Natural killer cell treated with Interleukin-12 subunit alpha and Interleukin-12 subunit beta and Interleukin-15 and Interleukin-18, amount 100 ng/mL, for 72 hours (primary cell): ENCODE data around the gene UBE2V1. TPM values are rescaled to one million over a fixed set of nuclear protein-coding genes. Genes with fewer than 3 reads are reported as not detected.
A peak's percentile ranks its signal among the peaks of the same experiment; 100 is the strongest.
"Not testable (repeated sequence)": the region's sequence is repeated elsewhere in the genome, so short reads cannot be mapped to it uniquely, and the experiment has no call there.

Experiments used
- ATAC-seq, 2 donors: fragments of 150-1000 bp; cut with Tn5 transposase in 1 of 2; sonication (Bioruptor Pico), chemical (Tn5 transposase) in 1 of 2; 2 replicates each; pipeline ENCODE4 v1.10.0; 2021
- DNase-seq: peaks from one replicate; pipeline ENCODE4 v3.0.0; 2022; ENCODE audit warnings: low spot score
- H3K27ac Mint-ChIP-seq, 2 donors: 1 replicate in 1 of 2; 2 replicates in 1 of 2; pipeline ENCODE4 v1.8.0; 2022; ENCODE audit warnings: mixed read lengths in 2 of 2, mild to moderate bottlenecking in 1 of 2, moderate library complexity in 1 of 2
- H3K27me3 Mint-ChIP-seq, 2 donors: 1 replicate in 1 of 2; 2 replicates in 1 of 2; pipeline ENCODE4 v1.8.0; 2022; ENCODE audit warnings: mixed read lengths in 2 of 2
- H3K36me3 Mint-ChIP-seq: one replicate; pipeline ENCODE4 v1.8.0; 2022; ENCODE audit warnings: mixed read lengths
- H3K4me1 Mint-ChIP-seq, 2 donors: 1 replicate in 1 of 2; 2 replicates in 1 of 2; pipeline ENCODE4 v1.8.0; 2022; ENCODE audit warnings: low read depth in 2 of 2, mixed read lengths in 2 of 2, mild to moderate bottlenecking in 1 of 2
- H3K4me3 Mint-ChIP-seq: one replicate; pipeline ENCODE4 v1.8.0; 2022; ENCODE audit warnings: mixed read lengths
- H3K9me3 Mint-ChIP-seq: 2 replicates; pipeline ENCODE4 v1.8.0; 2022; ENCODE audit warnings: mixed read lengths
- total RNA-seq, 2 donors: library from RNA; stranded (reverse); gene quantifications; one replicate each; pipeline ENCODE4 v1.2.3, GENCODE V29; 2022

Gene UBE2V1
- total RNA-seq, 2 donors from 2014 or later = 198 to 240 TPM

DNA sequence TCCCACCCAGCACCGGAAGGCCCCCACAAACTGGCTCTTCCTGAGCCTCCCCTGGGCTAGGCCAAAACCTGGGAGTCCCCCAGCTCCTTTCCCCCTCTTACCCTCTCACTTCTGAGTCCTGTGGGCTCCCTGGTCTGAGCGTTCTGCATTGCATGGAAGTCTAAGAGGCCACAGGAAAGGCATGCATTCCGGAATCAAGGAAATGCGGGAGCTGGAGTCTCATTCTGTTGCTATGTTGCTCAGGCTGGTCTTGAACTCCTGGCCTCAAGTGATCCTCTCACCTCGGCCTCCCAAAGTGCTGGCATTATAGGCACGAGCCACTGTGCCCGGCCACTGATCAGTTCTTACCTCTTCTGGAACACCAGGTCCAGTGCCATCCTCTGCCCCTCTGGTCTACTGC, 45.9 kb downstream of the UBE2V1 start:
- H3K27ac Mint-ChIP-seq = no peak overlapping the region
- DNase-seq (no peak), ATAC-seq (no peak)
- peaks cover 0 to 4% of the 10 kb centered on the region in 2 donors for H3K27me3 Mint-ChIP-seq
- H3K36me3 Mint-ChIP-seq = no peaks in the 10 kb centered on the region
- H3K9me3 Mint-ChIP-seq = no peaks in the 10 kb centered on the region
- no peak overlapping the region for H3K4me3 Mint-ChIP-seq
- peaks cover 4 to 6% of the 10 kb centered on the region in 2 donors for H3K4me1 Mint-ChIP-seq

GRCh38 chr20:50066161-50066834, 46.7 kb downstream of the UBE2V1 start:
- H3K4me1 Mint-ChIP-seq = peaks cover 1 to 2% of the 10 kb centered on the region in 2 donors
- no peak overlapping the region for H3K27ac Mint-ChIP-seq
- ATAC-seq = no peak
- DNase-seq = no peak
- H3K9me3 Mint-ChIP-seq = no peaks in the 10 kb centered on the region
- no peak overlapping the region for H3K4me3 Mint-ChIP-seq
- peaks cover 0 to 4% of the 10 kb centered on the region in 2 donors for H3K27me3 Mint-ChIP-seq
- H3K36me3 Mint-ChIP-seq = no peaks in the 10 kb centered on the region

DNA sequence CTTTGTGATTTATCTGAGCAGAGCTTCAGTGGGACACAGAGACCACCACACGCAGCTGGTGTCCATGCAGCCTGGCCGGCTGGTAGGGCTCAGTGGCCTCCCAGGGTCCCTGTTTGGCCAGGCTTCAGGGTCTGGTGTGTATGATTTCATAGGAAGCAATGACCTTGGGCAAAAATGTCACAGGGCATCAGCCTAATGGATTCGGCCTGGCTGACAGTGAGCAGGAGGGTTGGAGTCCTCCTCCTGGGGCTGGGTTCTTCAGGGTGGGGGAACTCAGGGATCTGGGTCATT, 47.7 kb downstream of the UBE2V1 start:
- ATAC-seq = no peak
- Mint-ChIP-seq H3K27ac (no peak overlapping the region), H3K9me3 (no peaks in the 10 kb centered on the region), H3K4me3 (no peak overlapping the region), H3K4me1 (no peaks in the 10 kb centered on the region), H3K36me3 (no peaks in the 10 kb centered on the region), H3K27me3 (peaks cover 0 to 4% of the 10 kb centered on the region in 2 donors)
- no peak for DNase-seq

- not testable (repeated sequence) for H3K9me3 Mint-ChIP-seq, H3K4me1 Mint-ChIP-seq, H3K27ac Mint-ChIP-seq, DNase-seq, H3K27me3 Mint-ChIP-seq, H3K4me3 Mint-ChIP-seq, H3K36me3 Mint-ChIP-seq, ATAC-seq
These were observed 49.2 kb downstream of the UBE2V1 start for GRCh38 chr20:50063763-50064162.

GRCh38 chr20:50062006-50062838, 50.7 kb downstream of the UBE2V1 start:
- H3K27ac Mint-ChIP-seq = no peak overlapping the region
- no peaks in the 10 kb centered on the region for H3K36me3 Mint-ChIP-seq
- DNase-seq = no peak
- no peaks in the 10 kb centered on the region for H3K4me1 Mint-ChIP-seq
- no peaks in the 10 kb centered on the region for H3K9me3 Mint-ChIP-seq
- peaks cover 0 to 2% of the 10 kb centered on the region in 2 donors for H3K27me3 Mint-ChIP-seq
- no peak overlapping the region for H3K4me3 Mint-ChIP-seq
- ATAC-seq = no peak

GRCh38 chr20:50061151-50062005, 51.6 kb downstream of the UBE2V1 start:
- no peak overlapping the region for H3K4me3 Mint-ChIP-seq
- no peak for ATAC-seq
- no peaks in the 10 kb centered on the region for H3K9me3 Mint-ChIP-seq
- no peaks in the 10 kb centered on the region for H3K4me1 Mint-ChIP-seq
- peaks cover 0 to 2% of the 10 kb centered on the region in 2 donors for H3K27me3 Mint-ChIP-seq
- no peaks in the 10 kb centered on the region for H3K36me3 Mint-ChIP-seq
- H3K27ac Mint-ChIP-seq = no peak overlapping the region
- DNase-seq = no peak

DNA sequence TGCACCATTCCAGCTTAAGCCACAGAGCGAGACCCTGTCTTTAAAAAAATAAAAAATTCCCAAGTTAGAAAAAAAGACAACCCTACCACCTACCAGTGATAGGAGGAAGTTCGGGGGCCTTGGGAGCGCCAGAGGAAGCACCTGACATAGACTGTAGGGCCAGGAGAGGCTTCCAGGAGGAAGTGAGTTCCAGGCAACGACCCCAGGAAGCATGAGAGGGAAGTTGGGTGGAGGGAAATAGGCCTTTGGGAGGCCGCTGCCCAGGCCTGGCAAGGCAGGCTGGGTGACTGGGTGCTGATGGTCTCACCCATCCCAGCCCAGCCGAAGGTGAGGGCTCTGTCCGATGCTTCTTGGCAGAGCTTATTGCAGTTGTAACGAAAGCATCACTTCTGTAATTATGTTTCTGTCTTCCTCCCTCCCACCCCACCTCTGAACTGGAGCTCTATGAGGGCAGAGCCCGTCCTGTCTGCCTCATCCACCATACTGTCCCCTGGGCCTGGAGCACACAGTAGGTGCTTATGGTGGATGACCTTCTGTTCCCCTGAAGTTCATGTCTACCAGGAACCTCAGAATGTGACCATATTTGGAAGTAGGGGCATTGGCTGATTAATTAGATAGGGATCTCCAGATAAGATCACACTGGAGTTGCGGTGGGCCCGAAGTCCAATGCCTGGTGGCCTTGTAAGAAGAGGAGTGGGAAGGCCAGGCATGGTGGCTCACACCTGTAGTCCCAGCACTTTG, 54.1 kb downstream of the UBE2V1 start:
- H3K4me1 Mint-ChIP-seq = no peaks in the 10 kb centered on the region
- no peak overlapping the region for H3K4me3 Mint-ChIP-seq
- H3K27me3 Mint-ChIP-seq = peaks cover 0 to 2% of the 10 kb centered on the region in 2 donors
- no peak overlapping the region for H3K27ac Mint-ChIP-seq
- ATAC-seq (no peak), DNase-seq (no peak)
- no peaks in the 10 kb centered on the region for H3K36me3 Mint-ChIP-seq
- no peaks in the 10 kb centered on the region for H3K9me3 Mint-ChIP-seq

- Mint-ChIP-seq H3K4me1 (no peaks in the 10 kb centered on the region), H3K27ac (no peak overlapping the region), H3K27me3 (peaks cover 0 to 2% of the 10 kb centered on the region in 2 donors), H3K9me3 (no peaks in the 10 kb centered on the region), H3K36me3 (no peaks in the 10 kb centered on the region), H3K4me3 (no peak overlapping the region)
- DNase-seq (no peak), ATAC-seq (no peak)
These were observed 55.3 kb downstream of the UBE2V1 start for GRCh38 chr20:50057714-50058053.

DNA sequence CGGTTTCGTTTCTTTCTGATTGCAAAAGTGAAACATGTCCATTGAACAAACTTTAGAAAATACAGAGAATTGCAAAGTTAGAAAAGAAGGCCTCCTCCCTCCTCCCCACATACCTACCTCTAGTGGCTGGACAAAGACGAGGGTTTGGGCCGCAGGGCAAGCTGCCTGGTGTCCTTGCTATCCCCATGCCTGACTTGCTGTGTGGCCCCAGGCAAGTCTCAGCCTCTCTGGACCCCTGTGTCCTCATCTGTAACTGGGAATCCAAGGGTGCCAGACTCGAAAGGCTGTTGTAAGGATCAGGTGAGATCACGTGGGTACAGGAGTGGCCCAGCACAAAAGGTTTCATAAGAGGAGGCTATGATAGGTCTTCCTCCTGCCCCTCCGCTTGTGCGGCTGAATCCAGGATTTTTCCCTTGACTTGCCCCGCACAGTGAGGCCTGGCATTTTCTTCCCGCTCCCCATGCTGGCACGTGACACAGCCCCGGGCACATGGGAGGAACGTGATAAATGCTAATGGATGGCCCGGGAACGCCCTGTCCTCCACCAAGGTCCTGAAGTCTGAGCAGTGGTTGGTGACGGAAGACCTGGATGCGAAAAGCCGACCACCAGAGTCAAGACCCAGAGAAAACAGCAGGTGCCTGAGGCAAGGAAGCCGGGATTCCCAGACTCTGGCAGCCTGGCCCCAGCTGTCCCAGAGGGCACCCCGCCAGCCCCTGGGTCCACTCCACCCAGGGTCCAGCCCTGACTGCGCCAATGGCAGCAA, 55.8 kb downstream of the UBE2V1 start:
- Mint-ChIP-seq H3K27me3 (peaks cover 0 to 2% of the 10 kb centered on the region in 2 donors), H3K9me3 (no peaks in the 10 kb centered on the region), H3K36me3 (no peaks in the 10 kb centered on the region), H3K27ac (no peak overlapping the region), H3K4me1 (peaks cover 0 to 3% of the 10 kb centered on the region in 2 donors), H3K4me3 (no peak overlapping the region)
- ATAC-seq (peak in 1 of 2 donors; percentile 25), DNase-seq (no peak)

- no peaks in the 10 kb centered on the region for H3K36me3 Mint-ChIP-seq
- no peak for ATAC-seq
- H3K27ac Mint-ChIP-seq = no peak overlapping the region
These were observed 56.5 kb downstream of the UBE2V1 start for GRCh38 chr20:50056408-50056926.

GRCh38 chr20:50055524-50056083, 57.3 kb downstream of the UBE2V1 start:
- Mint-ChIP-seq H3K4me3 (no peak overlapping the region), H3K9me3 (no peaks in the 10 kb centered on the region), H3K36me3 (no peaks in the 10 kb centered on the region), H3K4me1 (peaks cover 0 to 3% of the 10 kb centered on the region in 2 donors), H3K27ac (no peak overlapping the region), H3K27me3 (peaks cover 0 to 2% of the 10 kb centered on the region in 2 donors)
- no peak for ATAC-seq
- DNase-seq = no peak

More at GRCh38 chr20:50056408-50056926, 56.5 kb downstream of the UBE2V1 start:
- H3K4me3 Mint-ChIP-seq = no peak overlapping the region
- no peak for DNase-seq
- H3K27me3 Mint-ChIP-seq = peaks cover 0 to 2% of the 10 kb centered on the region in 2 donors
- H3K9me3 Mint-ChIP-seq = no peaks in the 10 kb centered on the region
- peaks cover 0 to 3% of the 10 kb centered on the region in 2 donors for H3K4me1 Mint-ChIP-seq

DNA sequence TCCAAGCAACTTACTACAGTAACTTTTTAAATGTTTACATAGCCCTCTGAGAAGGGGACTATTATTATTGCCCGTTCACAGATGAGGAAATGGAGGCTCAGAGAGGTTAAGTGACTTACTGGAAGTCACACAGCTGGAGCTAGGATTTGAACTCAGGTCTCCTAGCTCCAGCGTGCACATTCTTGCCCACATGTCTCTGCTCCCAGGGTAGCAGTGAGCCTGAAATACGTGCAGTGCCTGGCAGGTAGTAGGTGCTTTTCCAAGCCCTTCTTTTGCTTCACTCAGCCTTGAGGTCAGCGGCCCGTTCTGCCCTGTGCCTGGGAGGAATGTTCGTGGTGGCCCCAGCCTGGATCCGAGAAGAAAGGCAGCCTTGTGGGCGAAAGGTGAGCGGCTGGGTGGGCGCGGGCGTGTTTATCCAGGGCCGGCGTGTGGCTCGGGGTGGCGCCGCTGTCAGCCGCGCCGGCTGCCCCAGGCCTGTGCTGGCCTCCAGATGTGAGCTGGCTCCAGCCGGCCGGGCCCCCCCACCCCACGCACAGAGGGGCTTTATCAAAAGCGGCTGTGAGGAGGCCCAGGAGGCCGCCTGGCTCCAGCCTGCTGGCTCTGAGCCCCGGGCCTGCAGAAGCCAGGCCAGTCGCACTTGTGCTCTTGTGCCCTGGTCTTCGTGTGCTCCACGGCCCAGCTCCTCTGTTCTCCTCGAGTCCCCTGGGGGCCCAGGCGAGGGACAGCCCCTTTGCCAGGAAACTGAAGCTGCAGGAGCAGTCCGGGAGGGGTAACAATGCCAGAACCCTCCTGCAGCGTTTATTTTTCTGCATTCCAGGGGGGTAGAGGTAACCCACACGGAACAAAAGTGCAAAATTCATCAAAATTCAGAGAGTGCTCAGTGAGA, 58.1 kb downstream of the UBE2V1 start:
- no peak overlapping the region for H3K27ac Mint-ChIP-seq
- peaks cover 0 to 2% of the 10 kb centered on the region in 2 donors for H3K27me3 Mint-ChIP-seq
- no peaks in the 10 kb centered on the region for H3K36me3 Mint-ChIP-seq
- no peaks in the 10 kb centered on the region for H3K9me3 Mint-ChIP-seq
- peaks cover 0 to 5% of the 10 kb centered on the region in 2 donors for H3K4me1 Mint-ChIP-seq
- ATAC-seq = no peak
- no peak overlapping the region for H3K4me3 Mint-ChIP-seq
- DNase-seq = no peak
